NCI-H748 (cell line): ENCODE data around the gene PRDM10.
"Not testable (repeated sequence)": the region's sequence is repeated elsewhere in the genome, so short reads cannot be mapped to it uniquely, and the experiment has no call there.

ENCODE experiments used
- DNase-seq: peaks from one replicate; lab custom pipeline; 2025; ENCODE audit not compliant: unreplicated experiment; lab: John Stamatoyannopoulos, UW

PRDM10 gene

DNA sequence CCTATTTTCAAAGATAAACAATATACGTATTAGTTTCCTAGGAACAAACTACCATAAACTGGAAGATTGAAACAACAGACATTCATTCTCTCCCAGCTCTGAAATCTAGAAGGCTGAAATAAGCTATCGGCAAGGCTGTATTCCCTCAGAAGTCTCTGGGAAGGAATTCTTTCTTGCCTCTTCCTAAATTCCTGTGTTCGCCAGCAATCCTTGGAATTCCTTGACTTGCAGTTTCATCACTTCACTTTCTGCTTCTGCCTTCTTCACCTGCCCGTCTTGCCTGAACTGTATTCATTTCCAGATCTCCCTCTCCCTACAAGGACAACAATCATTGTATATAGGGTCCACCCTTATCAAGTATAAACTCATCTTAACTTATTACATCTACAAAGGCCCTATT, 17.7 kb upstream of the PRDM10 start:
- DNase-seq: no peak

DNA sequence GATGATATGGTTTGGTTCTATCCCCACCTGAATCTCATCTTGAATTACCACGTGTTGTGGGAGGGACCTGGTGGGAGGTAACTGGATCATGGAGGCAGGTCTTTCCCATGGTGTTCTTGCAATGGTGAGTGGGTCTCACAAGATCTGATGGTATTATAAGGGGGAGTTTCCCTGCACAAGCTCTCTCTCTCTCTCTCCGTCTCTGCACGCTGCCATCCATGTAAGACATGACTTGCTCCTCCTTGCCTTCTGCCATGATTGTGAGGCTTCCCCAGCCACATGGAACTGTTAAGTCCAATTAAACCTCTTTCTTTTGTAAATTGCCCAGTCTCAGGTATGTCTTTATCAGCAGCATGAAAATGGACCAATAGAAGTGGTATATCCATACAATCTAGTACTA, 13.2 kb upstream of the PRDM10 start:
- DNase-seq: not testable (repeated sequence)

DNA sequence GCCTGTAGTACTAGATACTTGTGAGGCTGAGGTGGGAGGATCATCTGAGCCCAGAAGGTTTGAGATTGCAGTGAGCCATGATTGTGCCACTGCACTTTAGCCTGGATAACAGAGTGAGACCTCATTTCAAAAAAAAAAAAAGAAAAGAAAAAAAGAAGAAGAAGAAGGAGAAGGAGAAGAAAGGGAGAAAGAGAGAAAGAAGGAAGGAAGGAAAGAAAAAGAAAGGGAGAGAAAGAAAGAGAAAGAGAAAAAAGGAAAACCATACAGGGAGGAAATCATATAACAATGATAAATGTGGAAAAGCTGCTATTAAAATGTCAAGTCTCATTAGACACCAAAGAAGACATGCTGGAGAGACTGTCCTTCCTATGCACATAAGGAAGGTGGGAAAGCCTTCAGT, 5.7 kb upstream of the PRDM10 start:
- no peak for DNase-seq

DNA sequence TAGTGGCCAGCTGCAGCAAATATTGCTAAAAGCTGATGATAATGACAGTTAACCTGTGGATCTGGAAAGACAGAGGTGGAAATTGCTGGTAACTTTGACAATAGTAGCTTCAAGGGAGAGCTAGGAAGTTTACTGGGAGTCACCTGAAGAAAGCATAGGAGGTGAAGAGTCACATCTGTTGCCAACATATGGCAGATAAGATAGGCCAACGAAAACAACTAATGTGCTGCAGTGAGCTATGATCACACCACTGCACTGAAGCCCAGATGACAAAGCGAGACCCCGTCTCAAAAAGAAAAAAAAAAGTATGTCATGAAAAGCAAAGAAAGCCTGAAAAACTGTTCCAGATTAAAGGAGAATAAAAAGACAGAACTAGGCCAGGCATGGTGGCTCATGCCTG, 4.3 kb upstream of the PRDM10 start:
- DNase-seq: no peak

DNA sequence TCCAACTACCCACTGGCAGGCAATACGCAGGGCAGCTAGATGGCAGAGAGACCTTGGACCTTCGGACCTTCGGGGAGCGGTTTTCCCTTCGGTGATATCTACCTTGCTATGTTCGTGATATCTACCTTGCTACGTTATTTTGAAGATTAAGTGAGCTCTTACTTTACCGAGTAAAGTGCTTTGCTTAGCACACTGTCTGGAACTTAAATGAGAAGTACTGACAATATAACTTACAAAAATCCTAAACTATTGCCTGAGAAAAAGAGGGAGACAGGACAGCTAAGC, 1.0 kb upstream of the PRDM10 start:
- no peak for DNase-seq

DNA sequence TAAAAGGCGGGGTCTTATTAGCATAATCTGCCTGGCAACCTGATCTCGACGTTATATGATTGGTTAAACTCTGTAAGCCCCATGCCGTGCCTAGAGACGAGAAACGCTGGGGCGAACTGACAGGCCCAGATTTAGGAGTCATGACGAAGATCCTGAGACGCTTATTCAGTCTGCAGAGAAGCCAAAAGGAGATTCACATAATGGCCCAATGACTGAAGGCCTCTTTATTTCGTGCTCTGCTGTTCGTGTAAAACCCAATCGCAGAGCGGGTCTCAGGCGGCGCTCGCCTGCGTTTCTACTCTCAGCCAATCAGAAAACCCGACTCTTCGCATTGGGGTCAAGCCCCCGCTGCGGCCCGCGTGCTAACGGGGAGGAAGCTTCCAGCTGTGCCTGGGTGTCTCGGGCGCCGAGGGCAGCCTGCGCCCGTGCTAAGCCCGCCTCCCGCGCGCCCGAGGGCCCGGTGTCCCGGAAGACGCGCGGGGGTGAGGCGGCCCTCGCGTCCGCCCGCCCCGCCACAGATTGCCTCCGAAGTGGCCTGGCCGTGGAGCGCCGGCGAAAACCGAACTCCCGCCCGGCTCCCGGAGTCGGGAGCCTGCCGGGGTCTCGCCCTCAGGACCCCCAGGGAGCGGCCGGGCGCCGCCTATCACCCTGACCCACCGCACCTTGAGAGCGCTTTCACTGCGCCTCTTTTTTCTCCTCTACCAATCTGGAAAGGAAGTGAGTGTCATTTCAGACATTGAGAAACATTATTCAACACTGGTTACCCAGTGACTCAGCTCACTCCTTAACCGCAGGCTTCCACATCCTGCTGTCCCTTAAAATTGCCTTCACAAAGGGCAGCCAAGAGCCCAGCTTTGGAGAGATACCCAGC, 446 bp upstream of the PRDM10 start:
- peak; percentile 95 for DNase-seq

DNA sequence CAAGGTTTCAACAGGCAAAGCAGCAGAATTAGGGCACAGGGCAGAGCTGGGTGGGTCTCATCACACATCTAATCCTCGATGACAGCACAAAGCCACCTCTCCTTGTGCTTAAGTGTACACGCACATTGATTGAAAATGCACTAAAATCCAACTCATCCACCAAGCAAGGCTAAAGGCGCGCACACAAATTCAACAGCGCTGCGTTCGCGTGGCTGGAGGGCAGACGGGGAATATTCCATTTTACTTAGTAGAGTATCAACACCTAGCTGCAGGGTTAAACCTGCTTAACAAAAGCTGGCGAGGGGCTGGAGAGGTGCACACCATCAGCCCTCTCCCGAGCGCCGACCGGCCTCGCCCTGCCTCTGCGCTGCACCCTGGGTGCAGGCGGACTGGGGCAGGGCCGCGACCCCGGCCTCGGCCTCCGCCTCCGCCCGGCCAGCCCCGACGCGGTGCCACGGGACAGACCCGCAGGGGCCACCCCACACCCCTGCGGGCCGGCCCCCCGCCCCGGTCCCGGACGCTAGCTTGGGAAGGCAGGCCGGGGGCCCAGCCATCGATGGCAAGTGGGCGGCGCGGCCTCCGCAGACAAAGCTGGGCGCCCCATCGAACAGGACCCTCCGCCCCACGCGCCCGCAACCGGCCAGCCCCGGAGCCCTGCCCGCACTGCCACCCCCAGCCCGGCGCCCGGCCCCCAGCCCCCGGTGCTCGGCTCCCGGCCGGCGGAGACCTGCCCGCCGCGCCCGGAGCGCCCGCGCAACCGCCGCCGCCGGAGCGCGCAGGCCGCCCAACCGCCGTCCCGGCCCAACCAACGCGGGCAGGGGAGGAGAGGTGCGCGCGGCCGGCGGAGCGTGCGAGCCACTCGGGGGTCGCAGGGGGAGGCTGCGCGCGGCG, 929 bp downstream of the PRDM10 start:
- DNase-seq: peak; percentile 60

DNA sequence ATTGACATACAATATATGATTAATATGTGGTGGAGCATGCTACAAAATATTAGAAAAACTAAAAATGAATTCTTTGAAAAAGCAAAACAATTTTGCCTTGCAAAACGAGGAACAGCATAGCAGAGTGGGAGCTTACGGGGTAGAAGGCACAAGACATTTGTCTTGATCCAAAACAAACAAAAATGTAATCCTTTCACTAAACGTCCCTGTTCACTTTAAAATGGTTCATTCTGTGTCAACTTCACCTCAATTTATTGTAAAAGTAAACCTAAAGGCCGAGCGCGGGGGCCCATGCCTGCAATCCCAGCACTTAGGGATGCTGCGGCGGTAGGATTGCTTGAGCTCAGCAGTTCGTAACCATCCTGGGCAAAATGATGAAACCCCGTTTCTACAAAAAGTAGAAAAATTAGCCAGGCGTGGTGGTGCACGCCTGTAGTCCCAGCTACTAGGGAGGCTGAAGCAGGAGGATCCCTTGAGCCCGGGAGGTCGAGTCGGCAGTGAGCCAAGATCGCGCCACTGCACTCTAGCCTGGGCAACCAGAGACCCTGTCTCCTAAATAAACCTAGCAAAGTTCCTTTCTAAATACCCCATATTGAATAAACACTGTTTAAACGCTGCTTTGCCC, 2.0 kb downstream of the PRDM10 start:
- DNase-seq: no peak

DNA sequence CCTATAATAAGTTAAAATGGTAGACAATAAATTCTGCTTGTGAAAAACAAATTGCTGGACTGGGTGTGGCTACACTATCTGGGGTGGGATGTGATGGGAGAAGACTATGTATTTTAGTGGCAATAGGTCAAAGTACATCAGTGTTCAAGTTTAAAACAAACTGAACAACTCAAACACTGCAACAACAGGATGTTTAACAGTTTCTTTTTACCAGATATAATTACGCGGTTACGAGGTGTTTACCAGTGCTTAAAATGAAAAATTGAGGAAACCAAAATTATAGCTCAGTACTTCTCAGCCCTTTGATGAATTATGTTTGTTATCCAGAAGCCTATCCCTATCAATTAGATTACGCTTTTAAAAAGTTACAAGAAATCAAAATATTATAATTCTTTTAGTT, 3.2 kb downstream of the PRDM10 start:
- peak; percentile 4 for DNase-seq

DNA sequence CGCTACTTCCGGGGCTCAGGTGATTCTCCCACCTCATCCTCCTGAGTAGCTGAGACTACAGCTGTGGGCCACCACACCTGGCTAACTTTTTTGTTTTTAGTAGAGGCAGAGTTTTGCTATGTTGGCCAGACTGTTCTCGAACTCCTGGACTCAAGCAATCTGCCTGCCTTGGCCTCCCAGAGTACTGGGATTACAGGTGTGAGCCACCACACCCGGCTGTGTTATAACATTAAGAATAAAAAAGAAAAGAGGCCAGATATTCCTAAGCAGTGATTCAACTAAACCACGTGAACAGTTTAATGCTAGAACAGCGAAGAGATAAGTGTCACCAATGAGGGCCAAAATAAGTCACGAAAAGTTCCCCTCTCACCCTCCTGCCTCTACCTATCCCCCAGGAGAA, 3.7 kb downstream of the PRDM10 start:
- no peak for DNase-seq

DNA sequence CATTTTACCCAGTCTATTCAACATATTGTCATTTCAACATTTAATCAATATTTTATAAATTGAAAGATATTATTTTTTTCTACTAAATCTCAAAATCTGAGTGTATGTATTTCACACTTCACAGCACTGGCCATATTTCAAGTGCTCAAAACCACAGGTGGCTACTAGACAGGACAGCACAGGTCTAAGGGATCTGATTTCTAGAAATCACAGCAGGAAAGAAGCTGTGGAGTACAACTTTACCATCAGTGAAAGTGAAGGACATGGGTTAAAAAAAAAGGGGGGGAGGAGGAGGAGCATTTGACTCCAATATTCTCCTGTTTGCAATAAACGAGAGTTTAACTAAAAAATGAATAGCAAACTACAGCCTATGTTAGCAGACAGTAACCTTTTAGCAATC, 4.5 kb downstream of the PRDM10 start:
- peak; percentile 3 for DNase-seq

DNA sequence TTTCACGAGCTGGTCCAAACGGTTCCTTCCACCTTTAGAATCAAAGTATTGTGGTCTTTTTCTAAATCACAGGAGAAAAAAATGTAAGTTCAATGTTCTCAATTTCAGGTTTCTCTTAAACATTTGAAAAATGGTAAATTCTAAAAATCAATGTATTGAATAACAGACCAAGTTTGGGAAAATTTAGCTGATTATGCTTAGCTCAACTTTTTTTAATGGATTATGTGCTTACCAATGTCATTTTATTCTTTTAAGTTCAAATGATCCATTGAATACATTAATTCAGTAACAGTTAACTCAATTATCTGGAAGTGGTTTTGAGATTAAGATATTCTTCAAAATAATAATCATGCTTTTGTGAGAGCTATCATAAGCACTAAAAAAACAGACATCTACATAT, 5.1 kb downstream of the PRDM10 start:
- DNase-seq: no peak

DNA sequence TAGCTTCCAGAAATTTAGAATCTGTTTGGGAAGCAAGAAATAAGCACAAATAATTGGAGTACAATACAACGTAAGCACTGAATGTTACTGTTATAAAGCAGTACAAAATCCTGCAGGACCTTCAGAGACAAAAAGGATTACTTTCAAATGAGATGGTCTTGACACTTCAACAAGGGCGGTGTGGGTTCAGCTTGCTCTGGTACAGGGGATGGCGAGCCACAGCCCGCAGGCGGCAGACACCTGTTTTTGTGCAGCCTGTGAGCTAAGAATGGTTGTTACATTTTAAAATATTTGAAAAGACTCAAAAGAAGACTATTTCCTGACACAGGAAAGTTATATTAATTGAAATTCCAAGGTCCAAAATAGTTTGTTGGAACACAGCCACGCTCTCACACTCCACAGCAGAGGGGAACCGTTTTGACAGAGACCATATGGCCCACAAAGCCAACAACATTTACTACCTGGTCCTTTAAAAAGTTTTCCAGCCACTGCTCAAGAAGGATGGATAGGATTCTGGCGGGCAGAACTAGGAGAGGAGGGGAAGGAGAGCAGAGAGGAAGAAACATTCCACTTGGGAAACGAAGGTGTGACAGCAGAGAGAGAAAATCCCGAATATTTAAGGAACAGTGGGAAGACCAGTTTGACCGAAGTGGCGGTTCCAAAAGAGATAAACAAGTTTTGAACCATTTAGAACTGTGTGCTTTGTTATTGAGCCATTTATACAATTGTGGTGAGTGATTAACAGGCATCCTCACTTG, 6.3 kb downstream of the PRDM10 start:
- no peak for DNase-seq

DNA sequence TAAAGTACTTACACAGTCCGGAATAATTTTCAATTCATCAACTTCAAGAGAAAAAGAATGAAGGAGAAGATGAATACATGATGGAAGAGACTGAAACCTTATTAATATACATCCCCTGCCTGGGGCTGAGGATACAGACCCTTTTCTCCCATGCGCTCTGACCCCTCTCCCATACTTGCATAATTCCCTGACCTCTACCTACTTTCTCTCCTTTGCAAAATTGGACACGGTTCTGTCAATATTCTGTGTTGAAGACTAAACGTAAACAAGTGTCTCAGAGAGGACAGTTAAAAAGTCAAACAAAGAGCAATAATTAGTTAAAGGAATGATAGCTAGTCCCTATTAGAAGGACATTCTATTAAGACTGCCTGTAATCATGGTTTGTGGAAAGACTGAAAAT, 7.5 kb downstream of the PRDM10 start:
- no peak for DNase-seq

DNA sequence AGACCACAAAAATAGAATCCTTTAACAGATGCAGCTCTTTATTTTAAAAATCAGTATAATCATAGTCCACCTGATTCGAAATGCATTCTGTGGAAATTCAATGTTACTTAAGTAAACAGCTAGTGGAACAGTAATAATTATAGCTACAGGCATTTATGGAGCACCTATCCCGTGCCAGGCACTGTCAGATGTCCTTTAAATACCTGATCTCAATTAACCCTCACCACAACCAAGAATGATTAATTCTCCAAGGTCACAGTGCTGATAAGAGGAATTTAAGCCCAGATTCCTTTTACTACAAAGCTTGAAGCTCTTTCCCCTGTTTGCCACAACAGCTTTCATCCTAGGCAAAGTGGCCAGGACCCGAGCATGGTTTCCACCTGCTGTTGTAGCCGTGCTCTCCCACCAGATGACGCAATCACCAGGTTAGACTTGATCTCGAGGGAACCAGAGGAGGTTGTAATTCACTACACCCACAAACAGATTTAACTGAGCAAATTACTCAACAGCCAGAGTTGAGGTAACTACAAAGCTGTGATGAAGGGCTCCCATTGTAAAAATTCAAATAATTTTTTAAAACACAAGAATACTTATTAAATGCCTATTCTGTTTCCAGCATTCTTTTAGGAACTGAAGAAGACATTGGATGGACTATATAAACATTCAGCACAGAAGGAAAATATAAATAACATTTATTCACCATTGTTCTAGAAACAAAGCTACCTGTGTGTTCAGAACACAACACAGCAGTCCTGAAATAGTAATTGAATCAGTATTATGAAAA, 10.3 kb downstream of the PRDM10 start:
- DNase-seq: peak; percentile 67

DNA sequence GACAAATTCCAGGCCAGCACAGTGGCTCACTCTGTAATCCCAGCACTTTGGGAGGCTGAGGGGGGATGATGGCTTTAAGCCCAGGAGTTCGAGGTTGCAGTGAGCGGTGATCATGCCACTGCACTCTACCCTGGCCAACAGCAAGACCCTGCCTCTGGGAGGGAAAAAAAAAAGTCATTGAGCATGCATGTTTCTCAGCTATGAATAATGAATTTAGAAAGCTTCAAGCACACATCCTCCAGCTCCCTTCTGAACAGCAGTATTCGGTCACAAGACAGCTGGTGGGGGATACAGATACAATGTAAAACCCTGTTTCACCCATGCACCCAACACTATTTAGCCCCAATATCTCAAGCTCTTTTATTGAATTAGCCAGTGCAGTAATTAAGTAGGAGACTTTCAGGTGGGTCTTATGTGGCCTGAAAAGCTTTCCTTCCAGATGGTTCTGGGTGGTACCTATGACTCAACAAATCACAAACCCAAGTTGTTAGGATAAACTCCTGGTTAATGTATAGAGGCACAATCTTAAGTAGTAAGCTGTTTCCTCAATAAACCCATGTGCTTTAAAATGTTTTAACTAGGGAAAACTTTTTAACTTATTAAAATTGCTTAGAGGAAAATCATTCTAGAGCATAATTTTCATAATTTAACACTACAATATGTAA, 13.4 kb downstream of the PRDM10 start:
- no peak for DNase-seq

DNA sequence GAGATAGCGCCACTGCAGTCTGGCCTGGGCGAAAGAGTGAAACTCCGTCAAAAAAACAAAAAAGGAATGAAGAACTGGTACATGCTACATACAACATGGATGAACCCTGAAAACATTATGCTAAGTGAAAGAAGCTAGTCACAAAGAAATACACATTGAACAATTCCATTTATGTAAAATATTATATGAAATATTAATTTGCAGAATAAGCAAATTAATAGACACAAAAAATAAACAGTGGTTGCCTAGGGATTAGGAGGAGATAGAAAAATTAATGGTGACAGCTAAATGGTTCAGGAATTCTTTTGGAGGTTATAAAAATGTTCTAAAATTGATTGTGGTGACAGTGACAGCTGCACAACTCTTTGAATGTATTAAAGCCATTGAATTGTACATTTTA, 14.7 kb downstream of the PRDM10 start:
- no peak for DNase-seq

DNA sequence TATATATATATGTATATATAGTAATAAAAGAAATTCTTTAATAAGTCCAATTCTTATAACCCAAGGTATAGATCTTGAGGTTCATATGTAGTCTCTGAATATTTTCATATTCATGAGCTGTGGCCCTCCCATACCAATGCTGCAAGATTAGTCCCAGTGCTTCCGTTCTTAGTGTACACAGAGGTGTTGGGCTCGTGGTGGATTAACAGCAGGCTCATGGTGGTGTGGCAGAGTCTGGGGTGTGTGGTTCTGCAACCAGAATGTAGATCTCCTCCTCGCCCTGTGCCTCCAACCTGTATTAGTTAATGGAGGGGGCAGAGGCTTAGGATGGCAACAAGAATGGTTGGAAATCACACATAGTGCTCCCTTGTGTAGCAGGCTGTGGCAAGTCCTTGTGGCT, 16.8 kb downstream of the PRDM10 start:
- no peak for DNase-seq

DNA sequence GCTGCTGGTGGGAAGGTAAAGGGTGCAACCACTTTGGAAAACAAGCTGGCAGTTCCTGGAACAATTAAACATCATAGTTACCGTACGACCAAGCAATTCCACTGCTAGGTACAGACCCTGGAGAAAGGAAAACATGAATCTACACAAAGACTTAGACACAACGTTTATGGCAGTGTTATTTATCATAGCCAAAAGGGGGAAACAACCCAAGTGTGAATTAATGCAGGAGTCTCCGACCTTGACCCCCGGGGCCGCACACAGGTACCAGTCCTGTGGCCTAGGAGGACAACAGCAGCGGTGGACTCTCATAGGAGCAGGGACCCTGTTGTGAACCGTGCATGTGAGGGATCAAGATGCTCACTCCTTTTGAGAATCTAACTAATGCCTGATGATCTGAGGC, 22.5 kb downstream of the PRDM10 start:
- no peak for DNase-seq

DNA sequence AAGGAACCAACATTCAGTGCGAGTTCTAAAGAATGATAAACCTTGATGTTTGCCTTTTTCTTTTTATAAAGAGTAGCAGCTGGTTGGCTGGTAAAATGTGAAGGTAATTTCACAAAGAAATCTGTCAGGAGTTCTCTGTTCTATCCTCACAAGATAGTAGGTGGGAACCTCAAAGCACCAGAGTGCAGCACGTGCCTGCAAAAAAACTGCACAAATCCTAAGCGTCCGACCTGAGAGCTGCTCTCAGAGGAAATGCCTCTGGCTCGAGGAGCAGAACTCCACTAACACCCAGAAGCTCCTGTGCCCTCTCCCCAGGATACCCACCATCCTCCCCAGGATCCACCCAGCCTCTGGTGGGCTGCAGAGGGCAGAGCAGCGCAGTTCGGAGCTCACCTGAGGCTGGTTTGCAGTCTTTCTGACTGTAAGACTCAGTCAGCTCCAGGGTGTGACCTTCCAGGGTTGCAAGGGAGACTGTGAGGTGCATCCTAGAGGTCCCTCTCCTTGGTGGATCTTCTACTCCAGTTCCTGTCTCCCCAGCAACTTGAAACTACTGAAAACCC, 23.5 kb downstream of the PRDM10 start:
- no peak for DNase-seq
